Measurements from ENCODE around the gene PCSK4.

- TF ChIP-seq CTCF (IDR thresholded peaks at IDR 0.05 in 2 of 3, conservative IDR thresholded peaks at IDR 0.05 in 1 of 3; ENCODE audit: borderline replicate concordance in 1 of 3, insufficient read depth in 1 of 3, low read depth in 2 of 3, low read length in 2 of 3) (no peak), POLR2AphosphoS5 (IDR thresholded peaks at IDR 0.05; ENCODE audit: low read depth, low read length) (no peak), POLR2A (IDR thresholded peaks at IDR 0.05; ENCODE audit: borderline replicate concordance, extremely low read depth, insufficient read depth, insufficient read length) (no peak), MAX (IDR thresholded peaks at IDR 0.05) (no peak), EZH2 (IDR thresholded peaks at IDR 0.05) (no peak), SIN3A (IDR thresholded peaks at IDR 0.05; ENCODE audit: low read depth) (no peak), ZNF274 (IDR thresholded peaks at IDR 0.05; ENCODE audit: low read depth, low read length) (no peak), RAD21 (IDR thresholded peaks at IDR 0.05; ENCODE audit: low read depth) (no peak), ZBTB33 (IDR thresholded peaks at IDR 0.05; ENCODE audit: extremely low read depth, insufficient replicate concordance, low read length) (no peak), JUND (IDR thresholded peaks at IDR 0.05) (no peak)
Measured at GRCh38 chr19:1510807-1511206, 20.7 kb upstream of the PCSK4 start.
